Effector CD4-positive, alpha-beta T cell (primary cell): ENCODE data around the gene CXCL12.

ENCODE experiments used
- DNase-seq: peaks from one replicate; pipeline ENCODE4 v3.0.0-alpha.2; 2020

The CXCL12 gene

DNA sequence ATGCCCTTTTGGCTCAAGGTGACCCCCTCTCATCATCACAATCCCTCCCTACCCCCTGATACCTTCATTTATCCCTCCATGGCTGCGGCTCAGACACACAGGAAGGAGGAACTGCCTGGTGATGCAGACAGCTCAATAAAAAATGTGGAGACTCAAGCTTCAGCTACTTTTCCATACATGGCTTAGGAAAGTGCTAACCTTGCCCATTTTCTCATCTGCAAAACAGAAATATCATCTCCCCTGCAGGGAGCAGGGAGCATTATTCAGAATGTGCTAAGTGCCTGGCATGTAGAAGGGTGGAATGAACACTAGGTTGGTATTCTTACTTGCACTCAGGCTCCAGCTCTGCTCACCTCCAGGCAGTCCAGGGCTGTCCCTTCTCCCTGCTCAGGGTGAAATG is 23.8 kb downstream of the CXCL12 start:
- no peak for DNase-seq

DNA sequence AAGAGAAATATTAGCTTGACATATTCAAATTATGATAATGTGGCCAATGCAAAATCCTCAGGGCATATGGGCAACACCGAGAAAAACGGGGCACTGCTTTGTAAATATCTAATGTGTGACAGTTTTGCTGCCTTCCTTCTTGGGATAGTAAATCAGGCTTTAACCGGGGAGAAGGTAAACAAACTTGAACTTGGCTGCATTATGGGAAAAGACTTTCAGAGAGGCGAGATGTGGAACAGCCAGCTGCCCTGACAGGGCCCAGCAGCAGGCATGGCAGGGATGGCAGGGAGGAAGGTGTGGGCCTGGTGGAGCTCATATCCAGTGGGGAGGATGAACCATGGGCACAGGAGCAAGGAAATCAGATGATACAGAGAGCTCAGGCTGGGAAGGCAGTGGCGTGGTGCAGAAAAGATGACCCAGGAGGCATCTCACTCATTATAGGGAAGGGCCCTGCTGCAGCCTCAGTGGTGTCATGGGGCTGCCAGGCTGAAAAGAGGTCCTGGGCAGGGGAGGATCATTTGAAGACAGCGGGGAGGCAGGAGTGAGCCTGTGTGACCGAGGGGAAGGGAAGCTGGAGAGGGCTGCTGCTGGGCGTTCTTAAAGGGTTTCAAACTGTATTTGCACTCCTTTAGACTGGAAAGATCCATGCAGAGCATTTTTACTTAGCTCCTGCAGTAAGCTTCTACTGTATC is 26.7 kb downstream of the CXCL12 start:
- DNase-seq: no peak

DNA sequence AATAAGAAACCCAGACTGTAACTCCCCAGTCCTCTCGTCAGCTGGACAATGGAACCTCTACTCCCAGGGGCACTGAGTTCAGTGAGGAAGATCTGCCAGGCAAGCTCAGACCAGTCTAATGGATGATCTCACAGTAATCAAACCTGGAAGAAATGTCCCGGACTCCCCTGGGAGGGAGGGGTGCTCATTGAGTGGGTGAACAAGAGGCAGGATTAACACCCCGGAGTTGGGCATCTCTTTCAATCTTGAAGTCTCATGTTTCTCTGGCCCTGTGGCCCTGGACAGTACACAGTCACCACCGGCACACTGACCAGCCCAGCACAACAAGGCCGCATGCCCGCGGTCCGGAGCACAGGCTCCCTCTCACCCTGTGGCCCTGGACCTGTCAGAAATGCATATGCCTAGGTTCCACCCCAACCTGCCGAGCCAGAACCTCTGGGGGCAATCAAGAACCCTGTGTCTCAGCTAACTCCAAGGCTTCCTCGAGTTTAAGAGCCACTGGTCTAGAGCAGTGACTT is 27.8 kb downstream of the CXCL12 start:
- no peak for DNase-seq

DNA sequence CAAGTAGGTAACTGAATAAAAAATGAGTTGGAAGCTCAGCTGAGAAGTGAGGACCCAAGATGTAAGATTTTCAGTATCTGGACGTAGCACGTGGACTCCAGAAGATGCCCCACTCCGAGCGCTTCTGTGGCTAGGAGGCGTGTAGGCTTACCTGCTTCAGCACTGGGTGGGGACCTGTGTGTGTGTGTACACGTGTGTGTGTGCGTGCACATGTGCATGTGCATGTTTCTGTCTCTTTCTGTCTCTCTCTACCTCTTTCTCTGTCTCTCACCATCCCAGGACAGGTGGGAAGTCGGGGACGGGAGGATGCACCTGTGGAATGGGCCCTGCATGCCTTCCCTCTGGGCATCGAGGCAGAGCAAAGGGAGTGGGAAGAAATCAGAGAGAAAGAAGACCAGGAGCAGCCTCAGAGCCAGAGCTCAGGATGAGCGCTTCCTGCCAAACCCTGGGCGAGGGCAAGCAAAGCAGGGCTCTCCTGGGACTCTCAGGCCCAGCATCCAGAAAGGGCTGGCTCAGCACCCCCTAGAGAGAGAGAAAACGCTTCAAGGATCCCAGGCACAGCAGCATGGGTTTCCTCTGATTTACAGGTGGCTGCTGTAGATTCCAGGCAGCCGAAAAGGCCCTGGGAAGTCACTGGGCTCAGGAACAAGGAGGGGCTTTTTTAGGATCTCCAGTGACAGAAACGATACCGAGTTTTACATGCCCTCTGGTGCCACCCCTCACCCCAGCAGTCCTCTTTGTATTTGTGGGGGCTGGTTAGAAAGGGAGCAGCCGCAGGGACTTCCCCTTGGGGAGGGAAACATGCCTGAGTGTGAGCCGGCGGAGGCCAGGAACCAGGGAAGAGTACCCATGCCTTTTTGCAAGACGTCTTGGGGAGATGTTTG is 28.5 kb downstream of the CXCL12 start:
- DNase-seq: no peak

DNA sequence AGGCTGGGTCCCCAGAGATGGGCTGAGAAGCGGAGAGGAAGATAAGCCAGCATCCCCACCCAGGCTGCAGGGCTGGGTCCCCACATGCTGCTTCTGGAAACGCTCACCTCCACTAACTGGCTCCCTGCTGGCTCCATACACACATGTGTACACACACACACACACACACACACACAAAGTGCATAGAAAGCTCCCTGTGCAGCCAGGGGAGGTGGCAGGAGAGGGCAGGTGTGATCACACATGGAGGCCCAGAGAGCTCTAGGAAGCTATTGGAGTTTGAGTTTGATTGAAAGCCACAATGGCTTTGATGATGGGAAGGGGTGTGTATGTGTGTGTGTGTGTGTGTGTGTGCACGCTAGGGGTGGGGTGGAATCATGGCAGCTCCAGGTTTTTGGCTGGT is 29.3 kb downstream of the CXCL12 start:
- DNase-seq: no peak

DNA sequence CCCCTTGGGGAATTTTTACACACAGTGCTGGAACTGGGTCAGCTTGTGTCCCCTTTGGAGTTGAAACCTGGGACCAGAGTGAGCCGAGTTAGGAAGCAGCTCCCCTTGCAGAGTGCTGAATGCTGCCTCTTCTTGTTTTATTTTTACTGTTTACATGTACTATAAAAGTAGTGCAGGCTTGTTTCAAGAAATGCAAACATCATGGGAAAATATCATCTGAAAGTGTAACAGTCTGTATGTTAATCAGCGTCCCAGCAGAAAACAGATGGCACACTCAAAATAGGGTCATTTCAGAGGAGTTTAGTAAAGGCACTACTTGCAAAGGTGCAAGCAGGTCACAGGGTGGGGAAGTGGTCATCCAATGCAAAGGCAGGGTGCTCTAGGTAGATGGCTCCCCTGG is 30.1 kb downstream of the CXCL12 start:
- no peak for DNase-seq

DNA sequence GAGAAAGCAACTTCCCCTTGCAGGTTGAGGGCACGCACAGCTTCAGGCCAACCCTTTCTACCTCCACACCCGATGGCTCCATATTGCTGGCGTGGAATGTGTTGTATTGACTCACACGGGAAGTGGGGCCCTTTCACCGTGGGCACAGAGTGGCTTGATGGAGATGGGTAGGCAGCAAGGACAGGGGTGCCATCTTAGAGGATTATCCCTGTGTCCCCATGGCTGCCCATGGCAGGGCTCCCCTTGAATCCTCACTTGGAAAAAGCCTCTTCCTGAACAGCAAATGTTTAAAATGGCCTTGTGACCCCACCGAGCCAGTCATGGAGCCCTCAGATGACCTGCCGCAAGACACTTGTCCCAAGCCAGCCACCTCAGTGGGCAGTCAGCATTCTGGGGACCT is 31.2 kb downstream of the CXCL12 start:
- DNase-seq: no peak

DNA sequence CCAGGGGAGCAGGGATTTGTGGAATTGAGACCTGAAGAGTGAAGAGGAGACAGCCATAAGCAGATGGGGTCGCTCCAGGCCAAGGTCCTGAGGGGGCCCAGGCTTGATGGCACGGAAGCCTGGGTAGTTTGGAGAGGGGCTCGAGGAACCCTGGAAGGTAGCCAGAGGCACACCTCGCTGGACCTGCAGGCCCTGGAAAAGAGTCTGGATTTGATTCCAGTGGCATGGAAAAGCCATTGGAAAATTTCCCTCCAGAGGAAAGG is 31.8 kb downstream of the CXCL12 start:
- no peak for DNase-seq

DNA sequence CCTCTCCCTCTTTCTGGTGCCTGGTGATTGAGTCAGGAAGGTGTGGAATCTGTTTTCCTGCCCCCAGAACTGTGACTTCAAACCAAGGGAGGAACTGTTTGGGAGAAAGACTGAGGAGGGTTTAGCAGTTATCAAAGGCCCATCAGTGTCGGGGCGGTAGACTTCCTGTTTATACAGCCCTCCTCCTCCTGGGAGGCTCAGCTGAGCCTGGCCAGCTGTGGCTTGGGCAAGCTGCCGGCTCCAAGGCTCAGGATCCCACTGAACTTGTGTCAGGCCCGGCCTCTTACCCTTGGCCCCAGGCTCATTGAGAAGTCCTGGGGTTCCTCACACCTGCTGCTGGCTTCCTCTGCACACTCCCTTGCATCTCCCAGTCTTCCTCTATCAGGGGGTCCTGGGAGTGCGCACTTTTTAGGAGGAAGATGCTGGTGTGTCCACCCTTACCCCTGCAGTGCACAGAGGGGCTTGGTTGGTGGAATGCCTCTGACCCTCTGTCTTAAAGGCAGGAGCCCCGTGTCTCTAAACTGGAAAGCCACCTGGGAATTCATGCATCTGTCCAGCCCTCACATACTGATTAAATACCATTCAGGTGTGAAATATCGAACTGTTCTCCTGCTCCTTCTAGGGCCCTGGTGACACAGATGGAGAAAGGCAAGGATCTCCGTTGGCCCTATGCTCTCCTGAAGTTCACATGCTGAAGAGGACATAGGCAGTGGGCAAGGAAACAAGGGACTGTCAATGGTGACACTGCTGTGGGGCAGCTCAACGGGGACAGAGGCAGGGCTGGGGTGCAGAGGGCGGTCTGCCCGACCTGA is 32.4 kb downstream of the CXCL12 start:
- DNase-seq: no peak

DNA sequence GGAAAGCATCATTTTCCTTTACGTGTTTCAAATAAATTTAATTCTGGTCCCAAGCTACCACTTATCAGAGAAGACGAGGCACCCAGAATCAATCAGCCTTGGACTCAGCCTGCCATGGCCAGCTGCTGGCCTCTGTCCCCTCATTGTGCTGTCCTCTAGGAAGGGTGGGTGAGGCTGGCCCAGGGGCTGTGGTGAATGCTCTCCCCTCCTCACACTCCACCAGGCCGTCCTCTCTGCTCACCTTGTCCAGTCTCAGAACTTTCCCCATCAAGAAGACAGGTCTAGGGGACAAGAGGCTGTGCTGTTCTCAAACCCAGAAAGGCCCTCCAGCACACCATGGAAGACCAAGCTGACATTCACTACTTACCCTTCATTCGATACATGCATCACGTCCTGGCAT is 36.4 kb downstream of the CXCL12 start:
- no peak for DNase-seq

DNA sequence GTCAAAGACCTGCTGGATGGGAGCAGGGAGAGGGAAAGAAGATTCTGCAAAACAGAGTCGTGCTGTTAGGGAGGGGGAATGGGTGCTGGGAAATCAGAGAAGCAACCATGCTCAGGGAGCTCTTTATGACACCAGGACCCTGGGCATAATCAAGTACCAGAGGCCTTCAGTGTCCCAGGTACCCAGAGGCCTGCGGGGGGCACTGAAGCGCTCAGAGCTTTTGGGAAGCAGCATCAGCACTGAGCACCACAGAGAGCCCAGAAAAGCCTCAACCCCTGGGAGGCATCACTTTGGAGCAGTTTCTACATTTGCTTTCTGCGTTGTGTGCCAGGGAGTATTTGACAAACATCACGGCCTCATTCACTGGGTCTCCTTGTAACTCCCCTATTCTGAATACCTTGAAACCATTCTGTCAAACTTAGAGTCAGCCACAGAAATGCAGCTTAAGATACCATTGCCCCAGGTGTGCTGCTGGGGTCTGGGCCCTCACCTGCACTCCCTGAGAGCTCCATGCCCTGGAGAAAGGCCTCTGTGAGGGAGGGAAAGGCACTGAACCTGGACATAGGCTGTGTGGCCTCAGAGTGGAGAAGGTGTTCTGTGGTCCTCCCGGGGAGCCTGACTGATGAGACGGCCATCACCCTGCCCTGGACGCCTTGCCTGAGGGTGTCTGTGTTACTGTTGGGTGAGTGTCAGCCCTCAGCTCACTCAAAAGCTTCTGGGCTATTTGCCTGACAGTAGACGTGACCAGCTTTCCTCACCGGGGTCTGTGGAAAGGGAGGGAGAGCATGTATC is 37.1 kb downstream of the CXCL12 start:
- DNase-seq: no peak

DNA sequence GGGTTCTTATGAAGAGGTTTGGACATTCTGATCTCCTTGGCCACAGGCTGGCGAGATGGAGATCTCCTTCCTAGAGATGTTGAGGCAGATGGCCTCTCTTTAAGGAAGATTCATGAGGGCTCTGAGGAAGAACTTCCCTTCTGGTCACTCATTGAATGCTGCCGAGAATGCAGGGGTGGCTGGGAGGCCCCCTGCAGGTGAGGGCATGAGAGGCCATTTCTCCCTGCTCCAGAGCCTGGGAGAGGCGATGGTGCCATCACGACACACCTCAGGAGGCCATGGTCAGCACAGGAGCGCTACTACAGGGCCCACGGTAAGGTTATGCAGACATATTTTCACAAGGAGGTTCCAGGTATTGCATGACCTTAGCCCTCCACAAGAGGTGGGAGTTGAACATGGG is 40.2 kb downstream of the CXCL12 start:
- DNase-seq: no peak

DNA sequence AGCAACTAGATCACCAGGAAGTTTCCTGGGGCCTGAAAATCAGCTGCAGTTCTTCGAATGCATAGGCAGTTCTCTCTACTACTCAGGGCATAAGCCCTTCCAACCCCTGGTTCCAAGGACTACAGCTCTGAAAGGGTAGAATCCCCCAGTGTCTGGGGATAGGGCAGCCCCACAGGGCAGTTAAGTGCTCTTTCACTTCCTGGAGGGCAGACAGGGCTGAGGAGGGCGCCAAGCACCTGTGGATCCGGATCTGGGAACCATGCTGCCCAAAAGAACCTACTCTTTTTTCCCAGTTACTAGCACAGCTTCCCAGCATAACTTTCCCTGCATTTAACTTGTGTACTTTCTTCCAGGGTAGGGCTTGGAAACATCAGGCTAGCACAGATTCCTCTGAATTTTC is 41.1 kb downstream of the CXCL12 start:
- DNase-seq: no peak

DNA sequence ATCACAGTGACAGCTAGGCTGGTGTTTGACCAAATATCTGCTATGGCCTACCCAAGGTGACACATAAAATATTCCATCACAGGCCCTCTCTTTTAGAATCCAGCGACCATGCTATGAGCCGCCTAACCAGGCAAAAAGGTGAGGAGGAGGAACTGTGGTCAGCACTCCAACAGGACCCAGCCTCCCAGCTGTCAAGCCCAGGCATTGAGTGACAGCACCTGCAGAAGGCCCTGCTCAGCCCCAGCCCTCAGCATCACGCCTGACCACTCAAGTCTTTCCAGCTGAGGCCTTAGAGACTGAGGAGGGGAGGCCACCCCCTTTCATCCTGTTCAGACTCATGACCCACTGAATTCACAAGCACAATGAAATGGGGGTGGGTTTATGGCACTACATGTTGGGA is 43.0 kb downstream of the CXCL12 start:
- DNase-seq: no peak

DNA sequence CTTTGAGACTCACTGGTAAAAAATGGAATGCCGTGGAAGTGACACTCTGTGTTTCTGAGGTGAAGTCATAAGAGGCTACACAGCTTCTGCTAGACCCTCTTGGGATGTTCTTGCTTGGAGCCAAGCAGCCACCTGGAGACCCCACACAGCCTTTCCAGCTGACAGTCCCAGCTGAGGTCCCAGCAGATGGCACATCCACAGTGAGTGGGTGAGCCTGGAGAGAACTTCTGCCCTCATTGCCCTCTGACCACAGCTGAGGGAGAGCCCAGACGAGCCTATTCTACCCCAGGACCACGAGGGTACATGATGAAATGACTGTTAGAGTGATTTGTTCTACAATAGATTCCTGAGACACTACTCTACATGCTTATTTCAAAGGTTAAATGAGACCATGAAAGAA is 44.3 kb downstream of the CXCL12 start:
- no peak for DNase-seq

DNA sequence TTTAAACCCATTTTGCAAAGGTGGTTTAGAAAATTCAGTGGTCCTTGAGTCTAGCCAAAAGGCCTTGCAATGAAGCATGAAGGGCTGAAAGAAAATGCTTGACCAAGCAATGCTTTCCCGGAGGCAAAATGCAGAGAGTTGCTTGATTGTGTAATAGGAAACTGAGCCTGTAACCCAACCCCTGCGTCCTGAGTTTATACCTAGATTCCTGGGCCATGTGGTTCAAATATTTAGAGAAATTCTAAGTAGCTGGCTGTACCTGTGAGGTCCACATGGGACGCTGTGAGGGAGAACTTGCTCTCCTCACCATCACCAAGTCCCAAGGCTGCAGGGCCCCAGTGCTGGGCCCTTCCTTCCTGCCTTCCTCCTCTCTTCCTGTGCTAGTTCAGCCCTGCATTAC is 45.7 kb downstream of the CXCL12 start:
- no peak for DNase-seq

DNA sequence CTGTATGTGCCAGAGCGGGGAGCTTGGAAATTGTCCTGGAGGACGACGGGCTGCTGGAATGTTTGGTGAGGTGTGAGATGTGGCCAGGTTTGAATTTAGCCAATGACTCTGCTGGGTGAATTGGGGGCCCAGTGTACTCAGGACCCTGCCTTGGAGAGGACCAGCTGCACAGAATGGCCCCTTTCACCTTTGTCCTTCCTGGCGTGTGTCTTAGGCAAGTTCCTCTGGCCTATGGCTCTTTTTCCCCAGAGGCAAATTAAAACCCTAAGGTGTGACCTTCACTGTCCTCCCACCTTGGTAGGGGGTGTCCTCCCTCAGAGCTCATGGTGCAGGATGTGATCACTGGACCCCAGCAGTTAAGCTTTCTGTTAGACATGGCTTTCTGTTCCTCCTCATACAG is 47.8 kb downstream of the CXCL12 start:
- DNase-seq: no peak

DNA sequence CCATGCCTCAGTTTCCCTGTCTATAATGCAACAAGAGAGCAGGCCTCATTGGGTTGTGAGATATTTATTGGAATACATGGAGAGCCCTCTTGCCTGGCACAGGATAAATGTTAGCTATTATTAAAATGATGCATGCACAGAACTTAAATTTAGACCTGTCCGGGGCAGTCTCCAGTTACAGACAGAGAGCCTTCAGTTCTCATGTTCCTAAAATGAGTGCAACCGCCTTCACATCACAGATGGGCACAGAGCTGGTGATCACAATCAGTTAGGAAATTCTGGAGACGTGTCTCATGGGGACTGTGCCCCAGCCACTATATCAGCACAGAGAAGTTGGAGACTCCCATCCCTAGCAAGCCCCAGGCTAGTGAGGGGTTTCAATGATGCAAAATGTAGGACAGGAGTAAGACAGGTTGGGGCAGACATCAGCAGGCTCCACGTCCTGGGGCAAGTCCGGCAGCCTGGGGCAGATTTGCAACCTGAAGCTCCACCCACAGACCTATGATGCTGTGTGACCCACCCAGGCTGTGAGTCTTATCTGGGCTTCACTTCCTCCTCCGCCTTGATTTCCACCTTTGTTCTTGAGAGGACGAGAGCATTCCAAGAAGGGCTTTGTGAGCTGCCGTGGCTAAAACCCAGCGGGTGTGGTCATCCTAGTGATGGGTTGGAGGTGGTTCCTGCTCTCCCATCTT is 49.4 kb downstream of the CXCL12 start:
- no peak for DNase-seq

DNA sequence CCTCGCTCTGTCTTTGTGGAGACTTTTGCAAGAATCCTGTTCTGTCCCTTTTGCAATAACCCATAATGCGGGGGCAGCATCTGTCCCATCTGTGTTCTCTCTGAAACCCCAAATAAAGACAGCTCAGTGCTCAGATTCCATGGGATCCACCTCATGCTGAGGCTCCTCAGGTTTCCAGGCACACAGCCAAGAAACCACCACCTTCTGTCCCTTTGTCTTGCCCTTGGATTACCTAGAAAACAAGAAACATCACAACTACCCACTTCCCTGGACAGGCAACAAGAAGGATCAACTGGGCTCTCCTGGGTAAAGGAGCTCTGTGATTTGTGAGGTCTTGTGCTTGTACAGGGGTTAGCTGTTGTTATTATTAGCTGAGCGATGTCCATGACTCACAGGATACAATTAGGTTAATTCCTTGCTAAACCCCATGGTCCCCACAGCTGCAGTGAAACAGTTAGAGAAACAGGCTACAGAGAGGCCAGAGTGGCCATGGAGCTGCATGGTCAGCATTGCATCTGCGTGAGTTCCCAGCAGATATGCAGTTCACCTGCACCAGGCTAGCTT is 50.2 kb downstream of the CXCL12 start:
- no peak for DNase-seq

DNA sequence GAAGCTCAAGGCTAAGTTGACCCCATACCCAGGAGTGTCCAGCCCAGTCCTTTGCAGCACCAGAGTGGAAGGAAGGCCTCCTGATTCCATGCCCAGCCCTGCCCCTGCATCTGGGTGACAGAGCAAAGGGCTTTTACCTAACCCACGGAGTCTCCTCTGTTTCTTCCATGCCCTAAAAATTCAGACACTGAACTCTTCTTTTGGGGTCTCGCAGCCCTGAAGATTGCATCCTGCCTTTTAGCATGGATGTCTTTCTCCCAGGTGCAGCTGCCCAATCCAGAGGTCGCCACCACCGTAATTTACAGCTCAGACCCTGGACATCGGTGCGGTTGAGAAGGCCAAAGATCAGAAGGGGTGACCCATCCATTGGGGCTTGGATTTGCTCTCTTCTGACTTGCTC is 50.8 kb downstream of the CXCL12 start:
- DNase-seq: no peak

DNA sequence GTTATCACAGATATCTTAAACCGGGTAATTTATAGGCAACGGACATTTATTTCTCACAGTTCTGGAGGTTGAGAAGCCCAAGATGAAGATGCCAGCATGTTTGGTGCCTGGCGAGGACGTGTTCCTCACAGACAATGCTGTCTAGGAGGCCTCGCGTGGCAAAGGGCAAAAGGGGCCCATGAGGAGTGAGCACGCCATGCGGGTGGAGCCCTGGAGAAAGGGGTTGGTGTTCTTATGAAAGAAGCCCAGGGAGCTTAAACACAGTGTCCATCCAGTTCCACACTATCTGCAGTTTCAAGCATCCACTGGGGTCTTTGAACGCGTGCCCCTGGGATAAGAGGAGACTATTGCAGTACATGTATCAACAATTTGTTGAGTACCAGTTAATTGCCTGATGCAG is 51.4 kb downstream of the CXCL12 start:
- no peak for DNase-seq

DNA sequence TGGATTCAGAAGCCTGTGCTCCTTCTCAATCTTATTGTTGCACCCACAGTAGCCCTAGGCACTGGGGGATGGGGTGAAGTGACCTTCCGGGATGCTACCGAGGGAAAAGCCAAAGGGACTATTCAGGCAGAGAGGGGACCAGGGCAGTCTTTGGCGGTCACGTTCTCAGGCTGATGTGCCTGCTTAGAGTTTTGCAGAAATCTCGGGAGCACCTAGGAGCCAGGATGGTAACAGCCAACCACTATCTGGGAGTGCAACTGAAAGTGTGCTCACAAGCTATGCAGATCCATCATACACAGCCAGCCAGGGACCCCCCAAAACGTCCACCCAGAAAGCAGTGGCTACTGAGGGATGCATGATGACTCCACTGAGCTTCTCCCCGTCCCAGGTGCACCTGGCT is 52.4 kb downstream of the CXCL12 start:
- DNase-seq: no peak
